HG02763 (cell line): ENCODE data around the gene DYNLL2.
"Not testable (repeated sequence)": the region's sequence is repeated elsewhere in the genome, so short reads cannot be mapped to it uniquely, and the experiment has no call there.

Experiments
- ATAC-seq: cut with Tn5 transposase; IDR thresholded peaks from one replicate; pipeline ENCODE4 v1.9.1; 2021; ENCODE audit warnings: mild to moderate bottlenecking, moderate library complexity; ENCODE audit not compliant: unreplicated experiment

Gene DYNLL2

GRCh38 chr17:58100506-58100905, 17.3 kb downstream of the DYNLL2 start:
- no peak for ATAC-seq

- ATAC-seq, result not testable (repeated sequence)
Measured at GRCh38 chr17:58101898-58102297, 18.7 kb downstream of the DYNLL2 start.

DNA sequence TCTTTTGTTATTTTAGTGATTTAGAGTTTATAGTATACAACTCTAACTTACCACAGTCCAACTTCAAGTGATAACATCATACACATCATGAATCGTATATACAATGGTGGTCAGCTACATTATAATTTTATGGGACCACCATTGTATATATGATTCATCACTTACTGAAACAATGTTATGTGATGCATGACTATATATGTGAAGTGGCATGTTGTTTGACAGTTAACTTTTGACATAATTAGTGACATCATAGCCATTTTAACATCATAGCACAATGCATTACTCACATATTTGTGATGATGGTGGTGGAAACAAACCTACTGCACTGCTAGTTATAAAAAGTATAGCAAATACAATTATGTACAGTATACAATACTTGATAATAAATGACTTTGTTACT, 21.9 kb downstream of the DYNLL2 start:
- ATAC-seq, result no peak

- ATAC-seq, result no peak
Measured at GRCh38 chr17:58107306-58107705, 24.1 kb downstream of the DYNLL2 start.

DNA sequence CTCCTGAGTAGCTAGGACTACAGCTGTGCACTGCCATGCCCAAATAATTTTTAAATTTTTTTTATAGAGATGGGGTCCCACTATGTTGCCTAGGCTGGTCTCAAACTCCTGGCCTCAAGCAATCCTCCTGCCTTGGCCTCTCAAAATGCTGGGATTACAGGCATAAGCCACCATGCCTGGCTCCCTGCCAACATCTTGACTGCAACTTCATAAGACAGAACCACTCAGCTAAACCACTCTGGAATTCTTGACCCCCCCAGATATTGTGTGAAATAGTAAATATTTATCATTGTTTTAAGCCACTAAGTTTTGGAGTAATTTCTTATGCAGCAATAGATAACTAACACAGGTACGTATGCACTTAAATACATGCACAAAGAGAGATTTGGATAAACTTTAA, 26.0 kb downstream of the DYNLL2 start:
- ATAC-seq, result no peak

- no peak for ATAC-seq
Measured at GRCh38 chr17:58110012-58110411, 26.8 kb downstream of the DYNLL2 start.

GRCh38 chr17:58111676-58112075, 28.5 kb downstream of the DYNLL2 start:
- ATAC-seq, result no peak

DNA sequence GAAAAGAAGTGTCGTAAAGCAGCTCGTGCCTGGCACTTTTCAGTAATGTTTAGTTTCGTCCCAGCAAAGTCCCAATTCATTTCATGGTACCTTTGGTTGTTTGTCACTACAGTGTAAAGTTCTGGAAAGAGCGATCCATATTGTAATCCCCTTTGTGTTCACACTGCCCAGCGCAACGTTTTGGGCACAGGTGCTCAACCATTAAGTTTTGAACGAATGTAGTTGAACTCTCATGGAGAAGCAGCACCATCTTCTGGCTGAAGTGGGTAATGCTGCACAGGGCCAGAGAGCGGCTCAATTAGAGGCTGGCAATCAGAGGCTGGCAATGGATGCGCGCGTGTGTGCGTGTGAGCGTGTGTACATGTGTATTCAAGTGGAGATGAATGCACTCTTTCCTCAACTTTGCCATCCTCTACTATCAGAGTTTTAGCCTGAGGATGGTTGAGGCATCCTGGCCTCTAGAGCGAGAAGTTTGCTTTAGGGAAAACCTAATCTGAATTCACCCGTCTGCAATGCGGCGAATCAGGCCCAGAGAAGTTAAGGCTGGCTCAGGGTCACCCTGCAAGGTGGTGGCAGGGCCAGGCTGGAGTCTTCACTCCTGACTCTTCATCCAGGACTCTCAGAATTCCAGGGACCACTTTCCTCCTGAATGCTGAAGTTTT, 29.9 kb downstream of the DYNLL2 start:
- no peak for ATAC-seq

GRCh38 chr17:58113947-58114346, 30.7 kb downstream of the DYNLL2 start:
- no peak for ATAC-seq

GRCh38 chr17:58117382-58117781, 34.2 kb downstream of the DYNLL2 start:
- no peak for ATAC-seq

DNA sequence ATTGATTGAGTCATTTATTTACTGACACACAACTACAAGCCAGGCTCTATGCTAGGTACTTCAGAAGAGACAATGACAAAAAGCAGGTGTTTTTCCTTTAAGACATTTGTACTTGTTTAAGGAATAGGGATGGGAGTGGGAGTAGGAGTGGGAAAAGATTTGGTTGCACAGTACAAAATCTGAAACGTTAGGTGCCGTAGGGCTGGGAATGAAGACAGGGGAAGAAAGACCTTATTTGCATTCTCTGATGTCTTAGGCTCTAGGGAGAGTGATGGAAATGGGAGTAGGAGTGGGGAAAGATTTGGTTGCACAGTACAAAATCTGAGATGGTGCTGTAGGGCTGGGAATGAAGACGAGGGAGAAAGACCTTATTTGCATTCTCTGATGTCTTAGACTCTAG, 36.3 kb downstream of the DYNLL2 start:
- no peak for ATAC-seq

DNA sequence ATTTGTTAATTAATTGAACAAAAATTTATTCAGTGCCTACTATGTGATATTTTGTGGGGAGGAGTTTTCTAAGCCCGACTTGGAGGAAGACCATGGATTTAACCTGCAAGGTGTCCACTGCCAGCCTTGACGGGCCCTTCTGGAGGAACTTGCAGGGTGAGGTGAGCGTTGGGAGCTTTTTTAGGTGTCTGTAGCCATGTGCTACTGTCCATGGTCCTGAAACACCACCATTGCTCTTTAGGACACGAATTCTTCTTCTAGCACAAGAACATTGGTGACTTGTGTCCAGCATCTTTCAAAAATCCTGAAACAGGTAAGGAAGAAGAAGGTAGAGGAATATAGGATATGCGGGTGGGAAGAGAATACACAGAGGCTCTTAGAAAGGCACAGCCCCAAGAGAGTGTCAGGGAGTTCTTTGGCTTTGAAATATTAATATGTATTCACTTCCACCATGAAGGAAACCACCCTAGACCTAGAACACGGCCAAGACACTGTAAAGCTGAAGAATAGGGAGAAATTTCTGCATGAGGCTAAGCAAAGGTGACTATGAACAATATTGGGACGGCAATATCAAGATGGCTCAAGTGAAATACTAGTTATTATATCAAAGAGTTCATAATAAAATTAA, 37.1 kb downstream of the DYNLL2 start:
- no peak for ATAC-seq

DNA sequence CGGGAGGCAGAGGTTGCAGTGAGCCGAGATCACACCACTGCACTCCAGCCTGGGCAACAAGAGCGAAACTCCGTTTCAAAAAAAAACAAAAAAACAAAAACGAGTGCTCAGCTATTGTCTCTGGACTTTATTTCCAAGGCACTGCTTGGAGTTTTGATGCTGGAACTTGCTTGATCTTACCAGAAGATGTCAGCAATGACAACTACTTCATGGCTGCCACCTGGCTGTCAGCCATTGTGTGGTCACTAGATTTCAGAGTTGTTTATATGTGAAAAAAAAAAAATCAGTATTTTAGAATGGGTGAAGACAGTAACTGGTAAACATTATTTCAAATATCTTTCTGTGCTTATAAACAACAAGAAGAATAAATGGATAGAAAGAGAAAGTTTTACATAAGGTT, 38.7 kb downstream of the DYNLL2 start:
- no peak for ATAC-seq

DNA sequence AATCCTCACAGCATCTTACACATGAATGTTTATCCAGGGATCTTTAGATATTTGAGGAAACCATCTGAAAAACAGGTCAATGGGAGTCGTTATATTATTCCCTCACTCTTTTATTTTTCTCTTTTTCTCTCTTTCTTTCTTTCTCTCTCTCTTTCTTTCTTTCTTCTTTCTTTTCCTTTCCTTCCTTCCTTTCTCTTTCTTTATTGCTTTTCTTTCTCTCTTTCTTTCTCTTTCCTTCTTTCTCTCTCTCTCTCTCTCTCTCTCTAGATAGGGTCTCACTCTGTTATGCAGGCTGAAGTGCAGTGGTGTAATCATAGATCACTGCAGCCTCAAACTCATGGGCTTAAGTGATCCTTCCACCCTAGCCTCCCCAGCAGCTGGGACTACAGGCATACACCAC, 44.6 kb downstream of the DYNLL2 start:
- no peak for ATAC-seq

DNA sequence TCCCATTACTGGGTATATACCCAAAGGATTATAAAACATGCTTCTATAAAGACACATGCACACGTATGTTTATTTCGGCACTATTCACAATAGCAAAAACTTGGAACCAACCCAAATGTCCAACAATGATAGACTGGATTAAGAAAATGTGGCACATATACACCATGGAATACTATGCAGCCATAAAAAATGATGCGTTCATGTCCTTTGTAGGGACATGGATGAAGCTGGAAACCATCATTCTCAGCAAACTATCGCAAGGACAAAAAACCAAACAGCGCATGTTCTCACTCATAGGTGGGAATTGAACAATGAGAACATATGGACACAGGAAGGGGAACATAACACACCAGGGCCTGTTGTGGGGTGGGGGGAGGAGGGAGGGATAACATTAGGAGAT, 49.5 kb downstream of the DYNLL2 start:
- ATAC-seq, result not testable (repeated sequence)

- ATAC-seq, result no peak
Measured at GRCh38 chr17:58136669-58137279, 53.6 kb downstream of the DYNLL2 start.

- ATAC-seq, result no peak
Measured at GRCh38 chr17:58141505-58141904, 58.3 kb downstream of the DYNLL2 start.

DNA sequence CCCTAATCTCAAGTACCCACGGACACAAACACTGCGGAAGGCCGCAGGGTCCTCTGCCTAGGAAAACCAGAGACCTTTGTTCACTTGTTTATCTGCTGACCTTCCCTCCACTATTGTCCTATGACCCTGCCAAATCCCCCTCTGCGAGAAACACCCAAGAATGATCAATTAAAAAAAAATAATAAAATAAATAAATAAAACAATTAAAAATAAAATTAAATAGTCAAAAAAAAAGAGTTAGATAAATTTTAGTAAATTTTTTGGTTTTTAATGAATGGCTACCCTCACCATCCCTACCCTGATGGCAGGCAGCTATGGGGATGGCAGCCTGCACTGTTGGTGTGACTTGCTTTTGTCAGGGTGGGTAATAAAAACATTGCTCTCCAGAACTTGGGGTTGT, 60.1 kb downstream of the DYNLL2 start:
- ATAC-seq, result not testable (repeated sequence)

- ATAC-seq, result no peak
Measured at GRCh38 chr17:58144801-58145200, 61.6 kb downstream of the DYNLL2 start.
